Osteocyte (in vitro differentiated cells): ENCODE results near the gene FYB1. TPM values are rescaled to one million over a fixed set of nuclear protein-coding genes. Genes with fewer than 3 reads are reported as not detected.
A peak's percentile ranks its signal among the peaks of the same experiment; 100 is the strongest.

Source experiments
- DNase-seq: peaks from one replicate; pipeline ENCODE4 v3.0.0; 2021; ENCODE audit warnings: mixed read lengths; ENCODE audit not compliant: unreplicated experiment; ENCODE audit errors: extremely low spot score
- H3K27ac Mint-ChIP-seq: one replicate; pipeline ENCODE4 v1.8.0; 2021; ENCODE audit warnings: mild to moderate bottlenecking, mixed read lengths; ENCODE audit not compliant: unreplicated experiment
- H3K27me3 Mint-ChIP-seq: one replicate; pipeline ENCODE4 v1.8.0; 2021; ENCODE audit warnings: mixed read lengths; ENCODE audit not compliant: unreplicated experiment
- H3K36me3 Mint-ChIP-seq: one replicate; pipeline ENCODE4 v1.8.0; 2021; ENCODE audit warnings: mixed read lengths; ENCODE audit not compliant: unreplicated experiment
- H3K4me1 Mint-ChIP-seq: one replicate; pipeline ENCODE4 v1.8.0; 2021; ENCODE audit warnings: mixed read lengths; ENCODE audit not compliant: unreplicated experiment
- H3K4me3 Mint-ChIP-seq: one replicate; pipeline ENCODE4 v1.8.0; 2021; ENCODE audit warnings: mild to moderate bottlenecking, moderate library complexity, mixed read lengths; ENCODE audit not compliant: unreplicated experiment
- H3K9me3 Mint-ChIP-seq: one replicate; pipeline ENCODE4 v1.8.0; 2021; ENCODE audit warnings: mixed read lengths; ENCODE audit not compliant: unreplicated experiment
- total RNA-seq: library from RNA; stranded (reverse); gene quantifications from 2 replicates; pipeline ENCODE4 v1.2.1, GENCODE V29; 2021
- TF ChIP-seq, protein P1 (sequence below): fragments of 200-600 bp; sonication (generic); IDR thresholded peaks from 2 replicates; pipeline ENCODE4 v1.5.0; 2021; ENCODE audit warnings: antibody characterized with exemption, mild to moderate bottlenecking, moderate library complexity

Gene FYB1
- total RNA-seq, 1 donor from 2014 or later, result not detected

- H3K27ac Mint-ChIP-seq, result no peak overlapping the region
- DNase-seq, result no peak
Measured at GRCh38 chr5:39063037-39063436, 156.3 kb downstream of the FYB1 start.

DNA sequence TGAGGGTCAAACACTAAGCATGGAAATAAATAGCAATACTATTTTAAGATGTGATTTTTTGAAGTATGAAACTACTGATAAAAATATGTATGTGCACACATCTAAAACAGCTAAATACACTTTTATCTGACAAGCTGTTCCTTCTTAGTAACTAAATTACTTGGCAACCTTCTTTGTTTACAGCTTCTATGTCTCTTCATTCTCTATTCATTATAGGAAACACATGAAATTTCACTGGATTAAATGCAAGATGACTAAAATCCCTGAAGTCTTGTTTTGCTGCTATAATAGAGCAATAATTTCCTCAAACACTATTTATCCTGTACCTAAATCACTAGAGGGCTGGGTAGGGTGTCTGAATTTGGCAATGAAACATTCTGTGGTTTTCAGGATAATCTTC, 156.8 kb downstream of the FYB1 start:
- Mint-ChIP-seq H3K27ac (no peak overlapping the region), H3K4me1 (peaks cover 32% of the 10 kb centered on the region), H3K27me3 (no peaks in the 10 kb centered on the region)

More at GRCh38 chr5:39063037-39063436, 156.3 kb downstream of the FYB1 start:
- TF ChIP-seq, protein P1, sequence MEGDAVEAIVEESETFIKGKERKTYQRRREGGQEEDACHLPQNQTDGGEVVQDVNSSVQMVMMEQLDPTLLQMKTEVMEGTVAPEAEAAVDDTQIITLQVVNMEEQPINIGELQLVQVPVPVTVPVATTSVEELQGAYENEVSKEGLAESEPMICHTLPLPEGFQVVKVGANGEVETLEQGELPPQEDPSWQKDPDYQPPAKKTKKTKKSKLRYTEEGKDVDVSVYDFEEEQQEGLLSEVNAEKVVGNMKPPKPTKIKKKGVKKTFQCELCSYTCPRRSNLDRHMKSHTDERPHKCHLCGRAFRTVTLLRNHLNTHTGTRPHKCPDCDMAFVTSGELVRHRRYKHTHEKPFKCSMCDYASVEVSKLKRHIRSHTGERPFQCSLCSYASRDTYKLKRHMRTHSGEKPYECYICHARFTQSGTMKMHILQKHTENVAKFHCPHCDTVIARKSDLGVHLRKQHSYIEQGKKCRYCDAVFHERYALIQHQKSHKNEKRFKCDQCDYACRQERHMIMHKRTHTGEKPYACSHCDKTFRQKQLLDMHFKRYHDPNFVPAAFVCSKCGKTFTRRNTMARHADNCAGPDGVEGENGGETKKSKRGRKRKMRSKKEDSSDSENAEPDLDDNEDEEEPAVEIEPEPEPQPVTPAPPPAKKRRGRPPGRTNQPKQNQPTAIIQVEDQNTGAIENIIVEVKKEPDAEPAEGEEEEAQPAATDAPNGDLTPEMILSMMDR, result no peak
- Mint-ChIP-seq H3K9me3 (peaks cover 13% of the 10 kb centered on the region), H3K4me1 (peaks cover 29% of the 10 kb centered on the region), H3K4me3 (no peak overlapping the region), H3K36me3 (peaks cover 16% of the 10 kb centered on the region), H3K27me3 (no peaks in the 10 kb centered on the region)

DNA sequence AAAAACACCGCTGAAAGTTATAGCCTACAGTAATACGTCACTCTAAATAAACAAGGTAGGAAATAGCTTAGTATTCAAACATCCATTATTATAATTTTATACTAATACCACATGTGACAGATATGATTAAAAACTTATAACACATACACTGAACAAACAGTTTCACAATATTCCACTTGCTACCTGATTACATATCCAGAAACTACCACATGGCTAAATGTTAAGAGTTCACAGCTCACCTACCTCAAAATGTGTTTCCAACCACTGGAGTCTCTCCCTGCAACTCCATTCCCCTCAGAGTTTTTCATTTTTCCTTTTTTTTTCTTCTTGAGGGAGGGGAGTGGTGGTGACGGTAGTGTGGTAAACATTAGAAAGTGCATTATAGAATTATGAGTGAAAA, 157.3 kb downstream of the FYB1 start:
- peaks cover 5% of the 10 kb centered on the region for H3K9me3 Mint-ChIP-seq
- no peak overlapping the region for H3K27ac Mint-ChIP-seq
- no peak overlapping the region for H3K4me3 Mint-ChIP-seq
- TF ChIP-seq, protein P1, result no peak
- no peak for DNase-seq
- H3K27me3 Mint-ChIP-seq, result no peaks in the 10 kb centered on the region
- H3K36me3 Mint-ChIP-seq, result peaks cover 9% of the 10 kb centered on the region
- peaks cover 36% of the 10 kb centered on the region for H3K4me1 Mint-ChIP-seq

More for the DNA sequence above, 156.8 kb downstream of the FYB1 start:
- Mint-ChIP-seq H3K4me3 (no peak overlapping the region), H3K9me3 (peaks cover 9% of the 10 kb centered on the region), H3K36me3 (peaks cover 12% of the 10 kb centered on the region)
- no peak for DNase-seq
- TF ChIP-seq, protein P1, result no peak

DNA sequence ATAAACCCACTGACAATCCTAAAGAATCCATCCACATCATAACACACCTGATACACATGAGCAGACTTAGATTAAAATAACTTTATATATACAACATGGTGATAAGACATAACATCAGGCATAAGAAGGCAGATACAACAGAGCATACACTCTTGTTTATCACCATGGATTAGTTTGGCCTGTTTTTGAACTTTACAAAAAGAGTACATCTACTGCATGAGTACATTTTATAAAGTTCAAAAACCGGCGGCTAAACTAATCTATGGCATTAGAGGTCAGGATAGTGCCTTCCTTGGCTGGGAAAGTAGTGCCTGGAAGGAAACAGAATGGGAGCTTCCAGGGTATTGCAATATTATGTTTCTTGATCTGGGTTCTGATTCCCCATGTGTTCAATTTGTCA, 160.3 kb downstream of the FYB1 start:
- TF ChIP-seq, protein P1, result no peak
- no peaks in the 10 kb centered on the region for H3K9me3 Mint-ChIP-seq
- H3K4me1 Mint-ChIP-seq, result peaks cover 26% of the 10 kb centered on the region
- H3K27ac Mint-ChIP-seq, result peak overlapping the region; percentile 2
- no peak for DNase-seq
- no peaks in the 10 kb centered on the region for H3K27me3 Mint-ChIP-seq
- no peak overlapping the region for H3K4me3 Mint-ChIP-seq
- H3K36me3 Mint-ChIP-seq, result peaks cover 13% of the 10 kb centered on the region

GRCh38 chr5:39058178-39058921, 161.0 kb downstream of the FYB1 start:
- Mint-ChIP-seq H3K36me3 (peaks cover 13% of the 10 kb centered on the region), H3K9me3 (no peaks in the 10 kb centered on the region), H3K4me3 (peak overlapping the region; percentile 27), H3K4me1 (peaks cover 24% of the 10 kb centered on the region), H3K27ac (peak overlapping the region; percentile 72), H3K27me3 (no peaks in the 10 kb centered on the region)
- TF ChIP-seq, protein P1, result no peak
- no peak for DNase-seq
